Measurements from ENCODE around the gene ZNF341.
A peak's percentile ranks its signal among the peaks of the same experiment; 100 is the strongest.
"Not testable (repeated sequence)": the region's sequence is repeated elsewhere in the genome, so short reads cannot be mapped to it uniquely, and the experiment has no call there.

The ZNF341 gene

DNA sequence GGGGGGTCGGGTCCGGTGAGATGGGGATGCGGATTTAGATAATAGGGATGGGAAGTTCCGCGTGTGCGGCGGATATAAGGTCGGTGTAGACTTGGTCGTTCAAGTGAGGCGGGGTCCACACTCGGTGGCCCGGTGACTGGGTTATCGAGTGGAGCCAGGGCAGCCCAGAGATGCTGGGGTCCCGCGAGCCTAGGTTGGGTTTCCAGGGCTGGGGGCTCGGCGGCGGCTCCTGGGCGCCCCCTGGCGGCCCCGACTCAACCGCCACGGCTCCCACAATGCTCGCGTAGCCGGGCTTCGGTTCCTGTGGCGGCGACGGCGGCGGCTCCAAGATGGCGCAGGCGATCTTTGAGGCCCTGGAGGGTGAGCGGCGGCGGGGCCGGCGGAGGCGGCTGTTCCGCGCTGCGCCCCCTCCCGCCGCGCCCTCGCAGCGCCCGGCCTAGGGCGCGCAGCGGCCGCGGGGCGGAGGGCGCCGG is at the start of gene ZNF341:
Gene ZNF341, plus strand, starts transcription at position 304 of the 473 bp plus-strand sequence. Its CDS starts 26 bp downstream, at position 330.
- H3K4me3 ChIP-seq (ENCODE audit: low read depth, low read length), result peak within 1 kb of the TSS; percentile 60
- no peak for DNase-seq (ENCODE audit: low read depth)

DNA sequence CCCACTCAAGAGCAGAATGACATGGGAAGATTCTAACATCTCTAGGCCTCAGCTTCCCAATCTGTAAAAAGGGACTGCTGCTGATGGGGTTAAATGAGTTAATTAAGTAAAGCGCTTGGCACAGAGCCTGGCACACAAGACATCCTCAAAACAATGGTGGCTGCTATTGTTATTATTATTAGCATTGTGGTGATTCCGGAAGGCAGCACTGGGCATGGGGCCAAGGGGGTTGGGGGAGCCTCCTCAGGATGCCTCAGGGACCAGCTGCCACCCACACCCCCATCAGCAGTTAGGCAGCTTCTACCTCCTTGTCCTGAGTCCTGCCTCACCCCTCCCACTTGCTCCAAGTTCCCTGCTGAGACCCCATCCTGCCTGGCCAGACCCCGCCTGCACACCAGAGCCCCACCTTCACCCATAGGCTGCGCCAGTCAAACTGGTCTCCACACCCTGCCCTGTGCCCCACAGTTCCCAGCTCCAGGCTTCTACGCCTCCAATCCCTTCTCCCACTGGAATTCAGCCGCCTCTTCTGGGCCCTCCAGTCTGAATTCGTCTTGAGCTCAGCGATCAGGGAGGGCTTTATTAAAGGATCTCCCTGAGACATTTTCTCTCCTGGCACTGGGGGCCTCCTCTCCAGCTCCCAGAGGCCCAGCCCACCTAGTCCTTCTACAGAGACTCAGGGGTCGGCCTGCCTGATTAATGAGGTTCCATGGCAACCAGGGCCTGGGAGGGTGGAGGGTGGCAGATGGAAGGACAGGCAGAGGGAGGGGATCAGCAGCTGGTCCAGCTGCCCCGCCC is 47.1 kb upstream of the ZNF341 start:
- peak overlapping the region; percentile 44 for H3K4me3 ChIP-seq (ENCODE audit: low read depth, low read length)
- no peak for DNase-seq (ENCODE audit: low read depth)

DNA sequence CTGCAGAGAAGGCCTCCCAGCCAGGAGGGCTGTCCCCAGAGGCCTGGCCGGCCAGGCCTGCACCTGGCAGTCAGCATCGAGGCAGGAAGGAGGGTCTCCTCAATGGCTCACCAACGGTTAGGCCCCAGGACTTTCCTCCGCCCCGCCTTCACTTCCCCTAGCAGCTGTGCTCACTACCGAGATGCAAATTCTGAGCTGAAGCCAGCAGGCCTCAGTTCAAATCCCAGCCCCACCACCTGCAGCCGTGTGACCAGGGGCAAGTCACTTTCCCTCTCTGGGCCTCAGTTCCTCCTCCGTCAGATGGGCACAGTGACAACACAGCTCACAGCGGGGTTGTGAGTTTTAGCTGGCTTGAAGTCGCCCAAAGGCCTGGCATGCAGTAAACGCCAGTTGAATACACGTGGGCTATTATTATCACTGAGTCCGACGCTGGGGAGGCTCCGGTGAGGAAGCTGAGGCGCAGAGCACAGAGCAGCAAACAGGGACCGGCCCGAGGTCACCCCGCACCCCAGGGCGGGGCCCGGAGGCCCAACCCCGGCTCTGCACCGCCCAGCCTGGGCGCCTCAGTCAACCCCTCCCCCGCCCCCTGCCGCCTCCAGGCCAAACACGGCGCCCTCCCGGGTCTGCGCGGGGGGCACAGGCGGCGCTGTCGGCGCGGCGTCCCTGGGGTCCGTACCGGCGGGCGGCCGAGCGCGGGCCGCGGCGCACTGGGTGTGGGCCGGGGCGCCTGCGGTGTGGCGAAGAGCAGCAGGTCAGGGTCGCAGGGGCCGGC is 46.3 kb upstream of the ZNF341 start:
- no peak for DNase-seq (ENCODE audit: low read depth)

DNA sequence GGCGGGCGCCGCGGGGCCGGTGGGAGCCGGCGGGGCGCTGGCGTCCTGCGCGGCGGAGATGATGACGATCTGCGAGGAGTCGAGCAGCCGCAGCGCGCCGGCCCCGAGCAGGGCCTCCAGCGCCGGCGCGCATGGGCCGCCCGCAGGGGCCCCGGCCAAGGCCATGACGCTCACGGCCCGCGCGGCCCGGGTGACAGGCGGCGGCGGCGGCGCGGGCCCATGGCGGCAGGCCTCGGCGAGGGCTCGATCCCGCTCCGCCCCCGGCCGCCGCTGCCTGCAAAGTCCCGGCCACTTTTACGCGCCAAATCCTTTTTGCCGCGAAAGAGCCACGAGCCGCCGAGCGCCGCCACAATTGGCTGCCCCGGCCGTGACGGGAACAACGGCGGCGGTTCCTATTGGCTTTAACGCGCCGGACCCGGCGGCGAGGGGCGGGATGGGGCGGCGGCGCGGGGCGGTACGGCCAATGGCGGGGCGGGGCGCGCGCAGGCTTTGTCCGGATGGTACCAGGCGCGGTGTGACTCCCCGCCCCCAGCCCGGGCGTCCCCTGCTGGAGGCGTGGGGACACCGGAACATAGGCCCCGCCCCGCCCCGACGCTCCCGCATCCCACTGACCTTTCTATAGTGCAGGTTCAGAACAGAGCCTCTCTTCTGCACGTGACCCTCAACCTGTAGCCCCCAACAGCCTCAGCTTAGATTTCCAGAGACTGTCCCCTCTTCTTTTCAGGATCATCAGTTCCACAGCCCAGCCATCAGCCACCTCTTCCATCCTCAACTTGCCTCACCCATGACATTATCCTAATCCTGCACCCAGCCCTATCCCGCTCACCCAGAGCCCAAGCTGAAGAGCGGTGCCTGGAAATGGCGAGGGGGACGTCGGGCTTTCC is 45.5 kb upstream of the ZNF341 start, which contains the start of gene E2F1:
Gene E2F1, minus strand, starts transcription at position 286 of the 884 bp plus-strand sequence. Its CDS starts 121 bp downstream, at position 165.
- peak within 1 kb of the TSS; percentile 44 for H3K4me3 ChIP-seq (ENCODE audit: low read depth, low read length)
- peak; percentile 57 for DNase-seq (ENCODE audit: low read depth)

More for the DNA sequence above, 46.3 kb upstream of the ZNF341 start:
- peak overlapping the region; percentile 44 for H3K4me3 ChIP-seq (ENCODE audit: low read depth, low read length)

DNA sequence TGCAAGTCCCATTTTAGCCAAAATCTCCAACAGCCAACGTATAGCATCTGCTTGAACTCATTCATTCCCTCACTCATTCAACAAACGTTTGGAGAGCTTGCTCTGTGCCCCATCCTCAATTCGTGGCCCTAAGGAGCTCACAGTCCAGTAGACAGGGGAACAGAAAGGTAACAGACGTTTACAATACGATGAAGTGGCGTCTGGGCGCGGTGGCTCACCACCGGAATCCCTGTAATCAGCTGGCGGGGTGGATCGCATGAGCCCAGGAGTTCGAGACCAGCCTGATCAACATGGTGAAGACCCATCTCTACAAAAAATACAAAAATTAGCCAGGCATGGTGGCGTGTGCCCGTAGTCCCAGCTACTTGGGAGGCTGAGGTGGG is 44.8 kb upstream of the ZNF341 start:
- H3K4me3 ChIP-seq (ENCODE audit: low read depth, low read length), result no peak overlapping the region
- no peak for DNase-seq (ENCODE audit: low read depth)

DNA sequence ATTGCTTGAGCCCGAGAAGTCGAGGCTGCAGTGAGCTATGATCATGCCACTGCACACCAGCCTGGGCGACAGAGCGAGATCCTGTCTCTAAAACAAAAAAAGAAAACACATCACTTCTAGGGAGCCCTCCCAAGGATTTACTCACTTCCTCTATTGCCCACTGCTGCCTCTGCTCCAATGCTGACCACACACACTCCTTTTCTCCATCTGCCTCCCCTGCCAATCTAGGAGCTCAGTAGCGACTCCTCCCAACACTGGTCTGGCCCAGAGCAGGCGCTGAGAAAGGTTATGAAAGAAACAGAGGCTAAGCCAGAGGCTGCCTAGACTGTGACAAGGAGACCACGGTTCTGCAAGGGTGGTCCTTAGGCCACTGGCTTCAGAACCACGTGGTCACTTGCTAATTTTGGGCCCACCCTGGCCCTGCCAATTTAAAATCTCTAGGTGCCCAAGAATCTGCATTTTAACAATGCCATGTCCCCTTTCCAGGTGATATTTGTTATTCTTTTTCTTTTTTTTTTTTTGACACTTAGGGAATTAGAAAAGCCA is 44.4 kb upstream of the ZNF341 start:
- no peak for DNase-seq (ENCODE audit: low read depth)

DNA sequence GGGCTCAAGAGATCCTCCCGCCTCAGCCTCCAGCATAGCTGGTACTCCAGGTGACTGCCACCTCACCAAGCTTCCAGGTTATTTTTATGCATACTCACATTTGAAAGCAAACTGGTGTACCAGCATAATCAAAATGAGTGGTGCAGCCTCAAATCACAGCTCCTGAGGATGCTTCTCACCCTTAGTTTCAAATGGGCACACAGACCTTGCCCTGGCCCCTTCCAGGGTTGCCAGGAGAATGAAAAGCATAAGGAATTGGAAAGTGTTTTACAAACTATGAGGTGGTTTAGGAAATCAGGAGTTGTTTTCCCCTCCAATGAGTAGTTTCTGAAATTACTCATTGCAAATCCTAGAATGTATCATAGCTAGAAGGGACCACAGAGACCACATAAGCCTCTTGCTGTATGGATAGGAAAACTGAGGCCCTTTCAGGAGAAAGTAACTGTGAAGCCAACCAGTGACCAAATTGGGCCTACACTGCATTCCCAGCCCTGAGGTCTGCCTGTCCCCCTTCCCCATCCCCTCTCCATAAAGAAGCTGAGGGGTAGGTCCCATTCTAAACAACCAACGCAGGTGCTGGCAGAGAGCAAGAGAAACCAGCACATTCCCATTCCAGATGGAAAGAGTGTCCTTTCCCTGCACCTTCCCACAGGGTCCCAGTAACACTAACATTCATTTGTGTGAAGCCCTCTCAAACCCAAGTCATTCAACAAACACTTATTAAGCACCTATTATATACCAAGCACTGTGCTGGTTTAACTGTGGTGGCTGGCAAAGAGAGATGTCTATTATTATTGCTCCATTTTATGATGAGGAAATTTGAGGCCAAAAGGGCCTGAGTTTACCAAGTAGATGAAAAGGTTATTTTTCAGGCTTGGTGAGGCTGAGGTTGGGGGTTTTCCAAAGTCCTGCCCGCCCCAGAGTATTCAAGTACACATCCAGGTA is 43.5 kb upstream of the ZNF341 start:
- no peak for DNase-seq (ENCODE audit: low read depth)
- H3K4me3 ChIP-seq (ENCODE audit: low read depth, low read length), result no peak overlapping the region

More for the DNA sequence above, 44.4 kb upstream of the ZNF341 start:
- H3K4me3 ChIP-seq (ENCODE audit: low read depth, low read length), result no peak overlapping the region

DNA sequence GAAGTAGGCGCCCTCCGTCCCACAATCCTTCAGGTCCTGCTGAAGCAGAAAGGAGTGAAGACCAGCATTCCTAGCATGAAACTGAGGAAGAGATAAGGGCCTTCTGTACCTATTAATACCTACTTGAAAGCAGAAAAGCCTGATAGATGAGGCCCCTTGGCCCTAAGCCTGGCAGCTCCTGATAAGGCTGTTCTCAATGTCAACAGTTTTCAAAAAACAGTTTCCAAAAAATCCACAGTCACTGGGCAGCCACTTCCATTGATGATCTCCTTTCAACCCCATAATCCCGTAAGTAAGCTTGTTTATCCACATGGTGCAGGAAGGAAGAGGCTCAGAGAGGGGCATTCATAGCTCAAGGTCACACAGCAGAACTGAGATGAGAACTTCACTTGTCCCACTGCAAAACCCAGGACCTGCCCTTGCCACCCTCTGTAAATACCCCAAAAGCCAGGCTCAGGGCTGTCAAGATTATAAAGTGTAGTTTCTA is 42.8 kb upstream of the ZNF341 start:
- DNase-seq (ENCODE audit: low read depth), result no peak
- H3K4me3 ChIP-seq (ENCODE audit: low read depth, low read length), result no peak overlapping the region

DNA sequence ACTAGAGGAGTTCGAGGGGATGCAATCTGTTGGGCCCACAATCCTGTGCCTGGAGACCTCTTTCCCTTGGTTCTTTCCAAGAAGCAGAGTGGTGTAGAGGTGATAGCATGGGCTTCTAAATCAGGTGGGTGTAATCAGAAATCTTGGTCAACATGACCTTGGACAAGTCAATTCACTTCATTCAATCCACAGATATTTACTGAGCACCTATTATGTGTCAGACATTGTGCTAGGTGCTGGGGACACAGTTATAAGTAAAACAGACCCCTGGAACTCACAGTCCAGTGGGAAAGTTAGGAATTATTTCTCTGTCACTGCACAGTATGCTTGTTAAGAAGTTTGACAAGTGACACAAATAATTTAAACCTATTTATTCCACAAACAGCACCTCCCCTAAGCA is 42.3 kb upstream of the ZNF341 start:
- H3K4me3 ChIP-seq (ENCODE audit: low read depth, low read length), result no peak overlapping the region
- DNase-seq (ENCODE audit: low read depth), result no peak

DNA sequence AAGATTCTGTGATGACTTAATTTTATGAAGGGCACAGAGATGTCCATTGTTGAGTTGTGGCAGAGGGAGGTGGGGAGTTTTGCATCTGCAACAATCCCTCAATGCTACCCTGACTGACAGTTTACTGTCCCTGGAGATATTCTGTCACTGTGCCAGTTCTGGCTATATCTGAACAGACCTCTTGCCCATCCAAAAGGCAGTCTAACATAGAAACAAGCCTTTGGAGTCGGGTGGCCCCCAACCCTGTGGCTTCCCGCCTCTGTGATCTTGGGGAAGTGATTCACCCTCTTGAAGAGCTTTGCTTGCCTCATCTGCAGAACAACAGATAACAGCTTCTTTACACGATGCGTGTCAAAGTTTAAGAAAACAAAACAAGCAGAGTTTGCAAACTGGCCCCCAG is 41.8 kb upstream of the ZNF341 start:
- H3K4me3 ChIP-seq (ENCODE audit: low read depth, low read length), result no peak overlapping the region
- DNase-seq (ENCODE audit: low read depth), result no peak

DNA sequence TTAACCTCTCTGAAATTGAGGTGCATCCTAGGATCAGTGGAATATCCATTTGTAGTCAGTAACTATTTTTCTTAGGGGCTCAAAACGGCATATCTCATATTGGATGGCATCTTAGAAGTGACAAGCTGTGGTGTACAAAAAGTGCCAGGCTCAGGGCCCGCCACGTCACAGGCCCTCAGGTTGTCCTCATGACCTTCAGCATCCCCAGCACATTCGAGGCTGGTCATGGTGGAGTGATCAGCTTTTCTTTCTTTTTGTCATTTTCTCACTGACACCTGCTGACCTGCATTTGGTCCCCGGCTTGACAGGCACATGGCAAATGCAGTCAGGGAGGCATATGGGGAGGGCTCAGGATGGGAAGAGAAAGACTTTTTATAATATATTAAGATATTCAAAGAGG is 38.5 kb upstream of the ZNF341 start:
- H3K4me3 ChIP-seq (ENCODE audit: low read depth, low read length), result no peak overlapping the region
- DNase-seq (ENCODE audit: low read depth), result no peak

DNA sequence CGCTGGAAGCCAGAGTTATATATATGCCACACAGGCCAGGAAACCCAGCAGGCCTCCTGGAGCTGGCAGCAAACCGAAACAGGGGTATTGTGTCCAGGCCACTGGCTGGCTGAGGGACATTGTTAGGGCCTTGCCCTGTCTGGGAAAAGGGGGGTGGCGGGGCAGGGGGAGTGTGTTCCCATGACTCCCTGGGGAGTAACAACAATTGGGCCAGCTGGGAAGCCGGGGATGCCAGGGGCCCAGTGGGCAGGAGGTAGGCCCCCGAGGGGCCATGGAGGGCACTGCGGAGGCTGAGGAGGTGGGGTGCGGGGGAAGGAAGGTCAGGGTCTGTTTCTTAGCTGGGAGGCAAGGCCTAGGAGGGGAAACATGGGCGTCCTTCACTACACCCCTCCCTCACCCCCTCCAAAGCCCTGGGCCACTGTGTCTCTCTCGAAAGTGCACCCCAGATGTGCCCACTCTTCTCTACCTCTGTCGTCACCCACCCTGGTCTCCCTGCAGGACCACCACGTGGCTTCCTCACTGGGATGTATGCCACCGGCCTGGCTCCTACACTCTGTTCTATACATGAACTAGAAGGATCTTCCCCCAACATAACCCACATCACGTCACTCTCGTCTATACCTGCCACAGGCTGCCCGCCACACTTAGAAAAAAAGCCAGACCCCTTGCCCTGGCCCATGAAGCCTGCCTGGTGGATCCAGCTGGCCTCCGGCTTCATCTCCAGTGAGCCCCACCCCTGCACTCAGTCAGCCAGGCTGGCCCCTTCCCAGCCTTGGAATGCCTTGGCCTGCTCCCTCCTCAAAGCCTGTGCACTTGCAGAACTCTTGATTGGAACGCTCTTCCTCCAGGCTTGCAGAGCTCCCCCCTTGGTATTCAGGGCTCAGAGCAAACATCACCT is 37.8 kb upstream of the ZNF341 start:
- no peak for DNase-seq (ENCODE audit: low read depth)
- H3K4me3 ChIP-seq (ENCODE audit: low read depth, low read length), result no peak overlapping the region

DNA sequence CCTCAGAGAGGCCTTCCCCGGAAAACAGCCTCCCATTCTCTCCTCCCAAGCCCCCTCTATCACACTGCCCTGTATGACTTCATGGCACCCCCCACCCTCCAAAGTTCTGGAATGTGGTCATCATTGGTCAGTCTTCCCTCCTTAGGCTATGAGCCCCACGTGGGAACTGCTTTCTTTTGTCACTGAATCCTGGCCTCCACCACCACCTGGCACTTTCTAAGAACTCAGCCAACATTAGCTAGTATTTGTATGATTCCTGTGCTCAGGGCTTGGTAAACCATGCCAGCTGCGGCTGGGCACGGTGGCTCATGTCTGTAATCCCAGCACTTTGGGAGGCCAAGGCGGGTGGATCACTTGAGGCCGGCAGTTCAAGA is 37.2 kb upstream of the ZNF341 start:
- no peak overlapping the region for H3K4me3 ChIP-seq (ENCODE audit: low read depth, low read length)
- DNase-seq (ENCODE audit: low read depth), result no peak

DNA sequence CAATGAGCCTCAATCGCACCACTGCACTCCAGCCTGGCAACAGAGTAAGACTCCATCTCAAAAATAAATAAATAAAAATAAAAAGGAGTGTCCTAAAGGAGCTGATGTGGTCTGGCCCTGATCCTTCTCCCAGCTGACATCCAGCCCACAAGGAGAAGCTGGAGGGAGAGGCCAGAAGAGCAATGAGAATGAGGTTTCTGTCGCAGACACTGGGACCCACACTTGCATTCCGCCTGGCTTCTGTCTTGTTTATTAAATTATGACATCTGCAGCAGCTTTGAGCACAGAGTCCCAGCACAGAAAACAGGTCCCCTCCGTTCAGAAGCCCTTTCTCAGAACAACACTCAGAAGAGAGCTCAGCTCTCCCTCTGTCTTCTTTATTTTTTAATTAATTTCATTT is 35.3 kb upstream of the ZNF341 start:
- no peak overlapping the region for H3K4me3 ChIP-seq (ENCODE audit: low read depth, low read length)
- no peak for DNase-seq (ENCODE audit: low read depth)

DNA sequence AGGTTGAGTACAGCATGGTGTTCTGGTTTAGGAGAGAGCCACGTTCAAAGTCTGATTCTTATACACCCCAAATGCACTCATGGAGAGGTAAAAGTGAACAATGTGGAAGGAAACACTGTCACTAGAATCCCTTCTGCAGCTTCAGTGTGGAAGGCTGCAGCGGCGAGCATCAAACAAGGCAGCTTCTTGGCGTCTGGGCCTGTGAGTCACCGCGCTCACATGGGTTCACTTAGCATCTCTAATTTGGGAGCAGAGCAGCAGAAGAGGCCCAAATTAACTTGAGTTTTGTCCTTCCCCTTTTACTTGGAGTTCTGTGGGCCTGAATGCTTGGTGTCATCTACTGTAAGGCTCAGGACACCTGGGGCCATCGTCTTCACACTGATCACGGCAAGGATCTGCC is 34.7 kb upstream of the ZNF341 start:
- H3K4me3 ChIP-seq (ENCODE audit: low read depth, low read length), result no peak overlapping the region

DNA sequence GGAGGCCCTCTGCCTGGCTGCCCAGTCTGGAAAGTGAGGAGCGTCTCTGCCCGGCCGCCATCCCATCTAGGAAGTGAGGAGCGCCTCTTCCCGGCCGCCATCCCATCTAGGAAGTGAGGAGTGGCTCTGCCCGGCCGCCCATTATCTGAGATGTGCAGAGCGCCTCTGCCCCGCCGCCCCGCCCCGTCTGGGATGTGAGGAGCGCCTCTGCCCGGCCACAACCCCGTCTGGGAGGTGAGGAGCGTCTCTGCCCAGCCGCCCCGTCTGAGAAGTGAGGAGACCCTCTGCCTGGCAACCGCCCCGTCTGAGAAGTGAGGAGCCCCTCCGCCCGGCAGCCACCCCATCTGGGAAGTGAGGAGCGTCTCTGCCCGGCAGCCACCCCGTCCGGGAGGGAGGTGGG is 32.8 kb upstream of the ZNF341 start:
- not testable (repeated sequence) for H3K4me3 ChIP-seq (ENCODE audit: low read depth, low read length); DNase-seq (ENCODE audit: low read depth)

More for the DNA sequence above, 34.7 kb upstream of the ZNF341 start:
- no peak for DNase-seq (ENCODE audit: low read depth)
